Measurements from ENCODE around the gene APOBEC4.
A peak's percentile ranks its signal among the peaks of the same experiment; 100 is the strongest.
"Not testable (repeated sequence)": the region's sequence is repeated elsewhere in the genome, so short reads cannot be mapped to it uniquely, and the experiment has no call there.

Gene APOBEC4

GRCh38 chr1:183685112-183685713 is 32.1 kb upstream of the APOBEC4 start:
- DNase-seq (ENCODE audit: extremely low read depth, low read depth) = no peak
- TF ChIP-seq, protein P1, sequence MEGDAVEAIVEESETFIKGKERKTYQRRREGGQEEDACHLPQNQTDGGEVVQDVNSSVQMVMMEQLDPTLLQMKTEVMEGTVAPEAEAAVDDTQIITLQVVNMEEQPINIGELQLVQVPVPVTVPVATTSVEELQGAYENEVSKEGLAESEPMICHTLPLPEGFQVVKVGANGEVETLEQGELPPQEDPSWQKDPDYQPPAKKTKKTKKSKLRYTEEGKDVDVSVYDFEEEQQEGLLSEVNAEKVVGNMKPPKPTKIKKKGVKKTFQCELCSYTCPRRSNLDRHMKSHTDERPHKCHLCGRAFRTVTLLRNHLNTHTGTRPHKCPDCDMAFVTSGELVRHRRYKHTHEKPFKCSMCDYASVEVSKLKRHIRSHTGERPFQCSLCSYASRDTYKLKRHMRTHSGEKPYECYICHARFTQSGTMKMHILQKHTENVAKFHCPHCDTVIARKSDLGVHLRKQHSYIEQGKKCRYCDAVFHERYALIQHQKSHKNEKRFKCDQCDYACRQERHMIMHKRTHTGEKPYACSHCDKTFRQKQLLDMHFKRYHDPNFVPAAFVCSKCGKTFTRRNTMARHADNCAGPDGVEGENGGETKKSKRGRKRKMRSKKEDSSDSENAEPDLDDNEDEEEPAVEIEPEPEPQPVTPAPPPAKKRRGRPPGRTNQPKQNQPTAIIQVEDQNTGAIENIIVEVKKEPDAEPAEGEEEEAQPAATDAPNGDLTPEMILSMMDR (IDR thresholded peaks at IDR 0.05; ENCODE audit: low read depth, low read length) = peak; percentile 63

GRCh38 chr1:183679363-183679762 is 26.2 kb upstream of the APOBEC4 start:
- not testable (repeated sequence) for DNase-seq (ENCODE audit: extremely low read depth, low read depth)

GRCh38 chr1:183678819-183679218 is 25.7 kb upstream of the APOBEC4 start:
- no peak for DNase-seq (ENCODE audit: extremely low read depth, low read depth)
- TF ChIP-seq, protein P1 (IDR thresholded peaks at IDR 0.05; ENCODE audit: low read depth, low read length) = no peak

GRCh38 chr1:183676586-183677189 is 23.6 kb upstream of the APOBEC4 start:
- no peak for DNase-seq (ENCODE audit: extremely low read depth, low read depth)
- TF ChIP-seq, protein P1 (IDR thresholded peaks at IDR 0.05; ENCODE audit: low read depth, low read length) = no peak

DNA sequence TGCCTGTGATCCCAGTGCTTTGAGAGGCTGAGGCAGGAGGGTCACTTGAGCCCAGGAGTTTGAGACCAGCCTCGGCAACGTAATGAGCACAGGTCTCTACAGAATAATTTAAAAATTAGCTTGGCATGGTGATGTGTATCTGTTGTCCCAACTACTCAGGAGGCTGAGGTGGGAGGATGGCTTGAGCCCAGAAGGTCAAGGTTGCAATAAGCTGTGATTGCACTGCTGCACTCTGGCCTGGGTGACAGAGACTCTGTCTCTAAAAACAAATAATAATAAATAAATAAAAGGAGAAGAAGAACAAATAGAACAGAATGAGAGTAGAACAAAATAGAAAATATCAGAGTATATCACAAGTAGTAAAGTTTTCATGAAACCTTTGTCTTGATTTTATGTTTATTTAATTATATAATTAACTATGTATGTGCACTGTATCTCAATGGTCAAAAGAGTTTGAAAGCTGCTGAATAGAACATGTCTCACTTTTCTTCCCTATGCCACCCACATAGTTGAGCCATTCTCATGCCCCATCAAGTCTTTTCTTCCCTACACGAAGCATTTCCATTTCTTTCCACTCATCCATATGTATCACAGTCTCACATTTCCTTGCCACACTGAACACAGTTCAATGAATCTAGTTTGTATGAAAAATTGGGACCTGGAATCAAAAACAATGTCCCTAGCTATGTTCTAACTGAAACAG is 22.9 kb upstream of the APOBEC4 start:
- DNase-seq (ENCODE audit: extremely low read depth, low read depth) = no peak
- TF ChIP-seq, protein P1 (IDR thresholded peaks at IDR 0.05; ENCODE audit: low read depth, low read length) = no peak

GRCh38 chr1:183675381-183675780 is 22.3 kb upstream of the APOBEC4 start:
- no peak for DNase-seq (ENCODE audit: extremely low read depth, low read depth)
- TF ChIP-seq, protein P1 (IDR thresholded peaks at IDR 0.05; ENCODE audit: low read depth, low read length) = no peak

DNA sequence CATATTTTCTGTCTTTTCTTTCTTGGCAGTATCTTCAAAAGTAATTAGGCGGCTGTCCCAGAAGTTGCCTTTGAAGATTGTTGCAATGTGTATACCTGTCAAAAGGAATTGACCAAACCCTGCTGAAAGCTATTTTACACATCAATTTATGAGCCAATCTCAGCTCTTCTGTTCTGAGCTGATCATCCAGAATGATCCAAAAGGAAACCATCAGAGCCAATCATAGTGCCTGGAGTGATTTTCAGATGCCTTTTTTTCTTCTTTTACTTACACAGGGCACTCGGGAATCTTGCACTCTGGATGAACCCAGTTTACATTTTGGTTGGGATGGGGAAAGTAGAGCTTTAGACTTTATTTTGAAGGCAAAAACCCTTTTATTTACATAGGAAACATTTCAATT is 21.8 kb upstream of the APOBEC4 start:
- no peak for DNase-seq (ENCODE audit: extremely low read depth, low read depth)
- TF ChIP-seq, protein P1 (IDR thresholded peaks at IDR 0.05; ENCODE audit: low read depth, low read length) = no peak

All from AG09319 (cell line).